ENCODE results near the gene RAB3A.

- TF ChIP-seq REST (IDR thresholded peaks at IDR 0.05; ENCODE audit: insufficient read depth in 1 of 2, low read depth in 2 of 2, low read length in 2 of 2) (no peak), POLR2AphosphoS5 (IDR thresholded peaks at IDR 0.05; ENCODE audit: low read depth, low read length) (no peak)
Measured at GRCh38 chr19:18231775-18232174, 27.9 kb upstream of the RAB3A start.

Data from PFSK-1 (cell line).